Measurements from ENCODE around the gene GOLGA8M. TPM values are rescaled to one million over a fixed set of nuclear protein-coding genes. Genes with fewer than 3 reads are reported as not detected.
"Not testable (repeated sequence)": the region's sequence is repeated elsewhere in the genome, so short reads cannot be mapped to it uniquely, and the experiment has no call there.

Gene GOLGA8M, protein sequence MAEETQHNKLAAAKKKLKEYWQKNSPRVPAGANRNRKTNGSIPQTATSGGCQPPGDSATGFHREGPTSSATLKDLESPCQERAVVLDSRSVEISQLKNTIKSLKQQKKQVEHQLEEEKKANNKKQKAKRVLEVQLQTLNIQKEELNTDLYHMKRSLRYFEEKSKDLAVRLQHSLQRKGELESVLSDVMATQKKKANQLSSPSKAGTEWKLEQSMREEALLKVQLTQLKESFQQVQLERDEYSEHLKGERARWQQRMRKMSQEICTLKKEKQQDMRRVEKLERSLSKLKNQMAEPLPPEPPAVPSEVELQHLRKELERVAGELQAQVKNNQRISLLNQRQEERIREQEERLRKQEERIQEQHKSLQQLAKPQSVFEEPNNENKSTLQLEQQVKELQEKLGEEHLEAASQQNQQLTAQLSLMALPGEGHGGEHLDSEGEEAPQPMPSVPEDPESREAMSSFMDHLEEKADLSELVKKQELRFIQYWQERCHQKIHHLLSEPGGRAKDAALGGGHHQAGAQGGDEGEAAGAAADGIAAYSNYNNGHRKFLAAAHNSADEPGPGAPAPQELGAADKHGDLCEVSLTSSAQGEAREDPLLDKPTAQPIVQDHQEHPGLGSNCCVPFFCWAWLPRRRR
- total RNA-seq, result 10 to 100 TPM in 2 of 5 experiments, 1 to 10 TPM in 3; 2.9 to 14.9 (median 7.0) TPM
- polyA plus RNA-seq, result under 1 TPM in 1 of 2 donors, not detected in 1; 0.53 TPM
- total RNA-seq, result 2.7 reads per million, percentile 14 among the genes with 10 or more reads in this experiment

DNA sequence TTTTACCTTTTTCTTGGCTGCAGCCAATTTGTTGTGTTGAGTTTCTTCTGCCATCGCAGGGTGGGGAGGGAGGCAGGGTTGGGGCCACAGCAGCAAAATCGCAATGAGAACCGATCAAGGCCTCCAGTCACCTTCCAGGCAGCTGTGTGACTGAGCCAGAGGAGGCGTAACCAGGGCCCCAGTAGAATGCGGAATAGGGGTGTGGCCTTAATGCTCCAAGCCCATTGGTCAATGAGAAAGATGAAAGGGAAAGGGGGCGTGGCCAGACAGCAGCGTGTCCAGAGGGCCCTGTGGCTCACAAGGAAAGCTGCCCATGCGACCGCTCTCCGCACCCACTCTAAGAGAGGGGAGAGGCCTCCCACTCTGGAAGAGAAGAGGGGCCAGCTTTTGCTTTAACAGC is at the start of gene GOLGA8M:
TSS of gene GOLGA8M (minus strand) at position 152 of the 400 bp plus-strand sequence. CDS start at position 54, 98 bp downstream.
- POLR2A ChIA-PET; H3K9me3 ChIP-seq (ENCODE audit: control insufficient read depth in 2 of 3, low read length in 3 of 3); intact Hi-C loops (cut with micrococcal nuclease); H3K9me3 Mint-ChIP-seq; H3K36me3 Mint-ChIP-seq; H3K4me1 ChIP-seq (ENCODE audit: control insufficient read depth in 2 of 2, insufficient read depth in 2 of 2, low read length in 2 of 2); ATAC-seq; H3K27ac ChIP-seq (ENCODE audit: low read depth, low read length); H3K4me1 Mint-ChIP-seq; DNase-seq; H3K4me3 Mint-ChIP-seq; CTCF ChIA-PET; H3K27me3 Mint-ChIP-seq; H3K4me3 ChIP-seq (ENCODE audit: low read length); H3K27ac Mint-ChIP-seq; H3K27me3 ChIP-seq (ENCODE audit: control insufficient read depth in 2 of 2, insufficient read depth in 2 of 2, low read length in 2 of 2); H3K36me3 ChIP-seq (ENCODE audit: control insufficient read depth in 2 of 3, insufficient read depth in 3 of 3, low read length in 3 of 3): not testable (repeated sequence)

DNA sequence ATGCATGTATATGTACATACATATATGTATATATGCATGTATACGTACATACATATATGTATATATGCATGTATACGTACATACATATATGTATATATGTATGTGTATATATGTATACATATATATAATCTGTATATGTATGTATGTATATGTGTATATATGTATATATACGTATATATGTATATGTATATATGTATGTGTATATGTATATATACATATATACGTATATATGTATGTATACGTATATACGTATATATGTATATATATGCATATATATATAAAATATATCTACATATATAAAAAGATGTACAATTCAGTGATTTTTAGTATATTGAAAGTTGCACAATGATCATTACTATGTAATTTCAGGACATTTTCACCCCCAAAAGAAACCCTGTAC is 30.7 kb upstream of the GOLGA8M start:
- intact Hi-C loops (cut with micrococcal nuclease); H3K36me3 ChIP-seq (ENCODE audit: control insufficient read depth in 2 of 3, insufficient read depth in 3 of 3, low read length in 3 of 3); H3K4me1 Mint-ChIP-seq; H3K36me3 Mint-ChIP-seq; H3K27ac Mint-ChIP-seq; CTCF ChIA-PET; H3K4me3 Mint-ChIP-seq; ATAC-seq; H3K9me3 Mint-ChIP-seq; H3K27ac ChIP-seq (ENCODE audit: low read depth, low read length); H3K27me3 ChIP-seq (ENCODE audit: control insufficient read depth in 2 of 2, insufficient read depth in 2 of 2, low read length in 2 of 2); DNase-seq; POLR2A ChIA-PET; H3K9me3 ChIP-seq (ENCODE audit: control insufficient read depth in 2 of 3, low read length in 3 of 3); H3K4me1 ChIP-seq (ENCODE audit: control insufficient read depth in 2 of 2, insufficient read depth in 2 of 2, low read length in 2 of 2); H3K4me3 ChIP-seq (ENCODE audit: low read length): not testable (repeated sequence)
- H3K27me3 Mint-ChIP-seq, result peaks cover 0 to 15% (median 0%) of the 10 kb centered on the region in 5 donors

GRCh38 chr15:28738590-28739292 is 26.5 kb upstream of the GOLGA8M start:
- POLR2A ChIA-PET; H3K4me3 ChIP-seq (ENCODE audit: low read length); H3K4me1 ChIP-seq (ENCODE audit: control insufficient read depth in 2 of 2, insufficient read depth in 2 of 2, low read length in 2 of 2); H3K36me3 Mint-ChIP-seq; intact Hi-C loops (cut with micrococcal nuclease); H3K9me3 ChIP-seq (ENCODE audit: control insufficient read depth in 2 of 3, low read length in 3 of 3); H3K9me3 Mint-ChIP-seq; H3K27me3 ChIP-seq (ENCODE audit: control insufficient read depth in 2 of 2, insufficient read depth in 2 of 2, low read length in 2 of 2); CTCF ChIA-PET; H3K36me3 ChIP-seq (ENCODE audit: control insufficient read depth in 2 of 3, insufficient read depth in 3 of 3, low read length in 3 of 3): not testable (repeated sequence)
- Mint-ChIP-seq H3K4me3 (peak overlapping the region; percentile 79 to 97 (median 90)), H3K4me1 (peaks cover 0 to 20% (median 10%) of the 10 kb centered on the region in 7 donors), H3K27me3 (peaks cover 0 to 27% (median 0%) of the 10 kb centered on the region in 5 donors), H3K27ac (peak overlapping the region; percentile 89 to 99 (median 95))
- DNase-seq (peak in 8 of 9 donors; percentile 22 to 73 (median 68)), ATAC-seq (peak; percentile 68)
- peak overlapping the region; percentile 67 for H3K27ac ChIP-seq (ENCODE audit: low read depth, low read length)

DNA sequence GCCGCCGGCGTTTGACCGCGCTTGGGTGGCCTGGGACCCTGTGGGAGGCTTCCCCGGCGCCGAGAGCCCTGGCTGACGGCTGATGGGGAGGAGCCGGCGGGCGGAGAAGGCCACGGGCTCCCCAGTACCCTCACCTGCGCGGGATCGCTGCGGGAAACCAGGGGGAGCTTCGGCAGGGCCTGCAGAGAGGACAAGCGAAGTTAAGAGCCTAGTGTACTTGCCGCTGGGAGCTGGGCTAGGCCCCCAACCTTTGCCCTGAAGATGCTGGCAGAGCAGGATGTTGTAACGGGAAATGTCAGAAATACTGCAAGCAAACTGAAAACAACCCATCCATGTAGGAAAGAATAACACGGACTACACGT is 26.0 kb upstream of the GOLGA8M start:
- CTCF ChIA-PET; intact Hi-C loops (cut with micrococcal nuclease); H3K4me3 ChIP-seq (ENCODE audit: low read length); H3K4me1 ChIP-seq (ENCODE audit: control insufficient read depth in 2 of 2, insufficient read depth in 2 of 2, low read length in 2 of 2); H3K27me3 ChIP-seq (ENCODE audit: control insufficient read depth in 2 of 2, insufficient read depth in 2 of 2, low read length in 2 of 2); DNase-seq; H3K9me3 ChIP-seq (ENCODE audit: control insufficient read depth in 2 of 3, low read length in 3 of 3); POLR2A ChIA-PET; H3K36me3 ChIP-seq (ENCODE audit: control insufficient read depth in 2 of 3, insufficient read depth in 3 of 3, low read length in 3 of 3); H3K36me3 Mint-ChIP-seq; H3K9me3 Mint-ChIP-seq: not testable (repeated sequence)
- peak; percentile 36 for ATAC-seq
- Mint-ChIP-seq H3K4me3 (peak overlapping the region; percentile 79 to 97 (median 90)), H3K27me3 (peaks cover 0 to 29% (median 0%) of the 10 kb centered on the region in 5 donors), H3K27ac (peak overlapping the region; percentile 89 to 99 (median 95)), H3K4me1 (peaks cover 0 to 23% (median 10%) of the 10 kb centered on the region in 7 donors)
- peak overlapping the region; percentile 75 for H3K27ac ChIP-seq (ENCODE audit: low read depth, low read length)

GRCh38 chr15:28737521-28738199 is 25.4 kb upstream of the GOLGA8M start:
- H3K36me3 Mint-ChIP-seq; POLR2A ChIA-PET; H3K27me3 ChIP-seq (ENCODE audit: control insufficient read depth in 2 of 2, insufficient read depth in 2 of 2, low read length in 2 of 2); H3K9me3 ChIP-seq (ENCODE audit: control insufficient read depth in 2 of 3, low read length in 3 of 3); CTCF ChIA-PET; H3K4me3 ChIP-seq (ENCODE audit: low read length); H3K9me3 Mint-ChIP-seq; intact Hi-C loops (cut with micrococcal nuclease); H3K4me1 ChIP-seq (ENCODE audit: control insufficient read depth in 2 of 2, insufficient read depth in 2 of 2, low read length in 2 of 2); H3K36me3 ChIP-seq (ENCODE audit: control insufficient read depth in 2 of 3, insufficient read depth in 3 of 3, low read length in 3 of 3): not testable (repeated sequence)
- peak; percentile 38 to 57 (median 48) for DNase-seq
- Mint-ChIP-seq H3K27me3 (peaks cover 0 to 29% (median 0%) of the 10 kb centered on the region in 5 donors), H3K27ac (peak overlapping the region in 8 of 9 donors; percentile 89 to 94 (median 92)), H3K4me1 (peaks cover 0 to 23% (median 10%) of the 10 kb centered on the region in 7 donors), H3K4me3 (peak overlapping the region in 9 of 10 donors; percentile 79 to 97 (median 83))
- ATAC-seq, result peak; percentile 79
- peak overlapping the region; percentile 75 for H3K27ac ChIP-seq (ENCODE audit: low read depth, low read length)

- H3K9me3 Mint-ChIP-seq; H3K36me3 ChIP-seq (ENCODE audit: control insufficient read depth in 2 of 3, insufficient read depth in 3 of 3, low read length in 3 of 3); H3K27me3 ChIP-seq (ENCODE audit: control insufficient read depth in 2 of 2, insufficient read depth in 2 of 2, low read length in 2 of 2); H3K27ac ChIP-seq (ENCODE audit: low read depth, low read length); H3K4me1 ChIP-seq (ENCODE audit: control insufficient read depth in 2 of 2, insufficient read depth in 2 of 2, low read length in 2 of 2); H3K36me3 Mint-ChIP-seq; H3K4me3 ChIP-seq (ENCODE audit: low read length); CTCF ChIA-PET; POLR2A ChIA-PET; H3K4me1 Mint-ChIP-seq; ATAC-seq; H3K9me3 ChIP-seq (ENCODE audit: control insufficient read depth in 2 of 3, low read length in 3 of 3): not testable (repeated sequence)
- peak in 7 of 9 donors; percentile 24 to 55 (median 48) for DNase-seq
- peak overlapping the region in 7 of 10 donors; percentile 2 to 45 (median 28) for H3K4me3 Mint-ChIP-seq
- peaks cover 0 to 24% (median 0%) of the 10 kb centered on the region in 5 donors for H3K27me3 Mint-ChIP-seq
- intact Hi-C loops (cut with micrococcal nuclease), result loop anchor here in 1 of 2 donors (10.0 kb wide), 1 partner anchor 603 kb away; no protein-coding TSS in a partner anchor
- peak overlapping the region in 5 of 9 donors; percentile 14 to 81 (median 52) for H3K27ac Mint-ChIP-seq
Observed at GRCh38 chr15:28728061-28728460, 15.8 kb upstream of the GOLGA8M start.

All from naive thymus-derived CD4-positive, alpha-beta T cell (primary cell).